T-helper 1 cell treated with Interleukin-12 subunit alpha and Interleukin-12 subunit beta and Interleukin-4 antibody, amounts not matched to agents 30 μg/mL and 1 μg/mL, for 36 hours (primary cell): ENCODE results near the gene ANP32D.
"Not testable (repeated sequence)": the region's sequence is repeated elsewhere in the genome, so short reads cannot be mapped to it uniquely, and the experiment has no call there.

Experiments
- H3K27ac Mint-ChIP-seq: one replicate; pipeline ENCODE4 v1.8.0; 2021; ENCODE audit warnings: mild to moderate bottlenecking, mixed read lengths
- H3K27me3 Mint-ChIP-seq: one replicate; pipeline ENCODE4 v1.8.0; 2021; ENCODE audit warnings: low read depth, mixed read lengths
- H3K36me3 Mint-ChIP-seq: one replicate; pipeline ENCODE4 v1.8.0; 2021; ENCODE audit warnings: low read depth, mixed read lengths
- H3K4me1 Mint-ChIP-seq: one replicate; pipeline ENCODE4 v1.8.0; 2021; ENCODE audit warnings: low read depth, mixed read lengths
- H3K4me3 Mint-ChIP-seq: one replicate; pipeline ENCODE4 v1.8.0; 2021; ENCODE audit warnings: mild to moderate bottlenecking, moderate library complexity, mixed read lengths
- H3K9me3 Mint-ChIP-seq: one replicate; pipeline ENCODE4 v1.8.0; 2021; ENCODE audit warnings: mixed read lengths

The ANP32D gene

GRCh38 chr12:48473061-48473460 lies 702 bp downstream of the ANP32D start:
- Mint-ChIP-seq H3K36me3 (peaks cover 3% of the 10 kb centered on the region), H3K4me3 (no peak overlapping the region), H3K27me3 (no peaks in the 10 kb centered on the region), H3K27ac (no peak overlapping the region), H3K4me1 (no peaks in the 10 kb centered on the region), H3K9me3 (peaks cover 35% of the 10 kb centered on the region)

DNA sequence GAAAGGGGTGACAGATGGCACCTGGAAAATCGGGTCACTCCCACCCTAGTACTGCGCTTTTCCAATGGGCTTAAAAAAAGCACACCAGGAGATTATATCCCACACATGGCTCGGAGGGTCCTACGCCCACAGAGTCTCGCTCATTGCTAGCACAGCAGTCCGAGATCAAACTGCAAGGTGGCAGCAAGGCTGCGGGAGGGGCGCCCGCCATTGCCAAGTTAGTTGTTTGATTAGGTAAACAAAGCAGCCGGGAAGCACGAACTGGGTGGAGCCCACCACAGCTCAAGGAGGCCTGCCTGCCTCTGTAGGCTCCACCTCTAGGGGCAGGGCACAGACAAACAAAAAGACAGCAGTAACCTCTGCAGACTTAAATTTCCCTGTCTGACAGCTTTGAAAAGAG lies 2.1 kb downstream of the ANP32D start:
- H3K27ac Mint-ChIP-seq, H3K4me1 Mint-ChIP-seq, H3K27me3 Mint-ChIP-seq, H3K36me3 Mint-ChIP-seq, H3K4me3 Mint-ChIP-seq: not testable (repeated sequence)
- peaks cover 25% of the 10 kb centered on the region for H3K9me3 Mint-ChIP-seq

- no peaks in the 10 kb centered on the region for H3K27me3 Mint-ChIP-seq
- no peak within 1 kb of the TSS for H3K27ac Mint-ChIP-seq
- no peaks in the 10 kb centered on the region for H3K4me1 Mint-ChIP-seq
- no peak within 1 kb of the TSS for H3K4me3 Mint-ChIP-seq
- no peaks in the 10 kb centered on the region for H3K36me3 Mint-ChIP-seq
- H3K9me3 Mint-ChIP-seq: peaks cover 4% of the 10 kb centered on the region
Observed at GRCh38 chr12:48482198-48482597, 9.8 kb downstream of the ANP32D start, which contains the start of gene C12orf54. TSS of gene C12orf54 (plus strand) at chr12:48482498. CDS start at chr12:48483297, 799 bp downstream.

DNA sequence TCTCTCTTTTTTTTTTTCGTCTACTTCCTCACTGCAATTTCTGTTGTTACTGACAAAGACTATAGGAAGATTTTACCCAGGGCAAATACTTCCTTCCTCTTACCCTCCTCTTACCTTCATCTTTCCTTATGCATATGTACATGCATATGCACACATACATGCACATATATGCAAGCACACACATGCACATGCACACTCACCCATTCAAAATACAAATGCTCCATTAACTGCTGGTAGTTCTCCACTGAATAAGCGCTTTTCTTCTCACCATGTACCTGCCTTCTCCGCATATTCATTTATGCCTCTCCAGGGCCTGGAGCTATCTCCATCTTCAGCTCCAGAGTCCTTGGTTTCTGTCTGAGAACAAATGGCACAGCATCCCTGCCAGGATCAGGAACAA lies 10.6 kb downstream of the ANP32D start:
- Mint-ChIP-seq H3K4me1 (no peaks in the 10 kb centered on the region), H3K4me3 (no peak overlapping the region), H3K9me3 (peaks cover 4% of the 10 kb centered on the region), H3K36me3 (no peaks in the 10 kb centered on the region), H3K27me3 (no peaks in the 10 kb centered on the region), H3K27ac (no peak overlapping the region)

- Mint-ChIP-seq H3K4me3 (no peak overlapping the region), H3K9me3 (no peaks in the 10 kb centered on the region)
Observed at GRCh38 chr12:48486261-48486660, 13.9 kb downstream of the ANP32D start.

DNA sequence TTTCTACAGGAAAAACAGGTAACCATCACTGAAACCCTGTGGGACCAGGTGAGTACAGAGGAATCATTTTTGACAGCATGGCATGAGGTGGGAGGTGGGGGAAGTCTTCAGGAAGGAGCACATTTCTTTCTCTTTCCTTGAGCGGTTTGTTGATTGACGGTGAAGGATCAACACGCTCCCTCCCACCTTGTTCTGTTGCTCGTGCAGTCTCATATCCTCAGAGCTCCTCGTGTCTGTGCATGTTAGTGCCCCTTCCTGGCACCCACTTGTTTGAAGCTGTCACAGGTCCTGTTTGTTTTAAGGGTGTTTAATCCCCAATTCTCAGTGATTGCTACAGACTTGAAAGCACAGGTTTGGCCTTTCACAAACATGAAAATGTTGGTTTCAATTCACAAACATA lies 14.3 kb downstream of the ANP32D start:
- H3K4me1 Mint-ChIP-seq: no peaks in the 10 kb centered on the region
- no peaks in the 10 kb centered on the region for H3K9me3 Mint-ChIP-seq
- H3K27ac Mint-ChIP-seq: no peak overlapping the region
- H3K36me3 Mint-ChIP-seq: no peaks in the 10 kb centered on the region
- H3K4me3 Mint-ChIP-seq: no peak overlapping the region
- H3K27me3 Mint-ChIP-seq: no peaks in the 10 kb centered on the region

More at GRCh38 chr12:48486261-48486660, 13.9 kb downstream of the ANP32D start:
- Mint-ChIP-seq H3K27me3 (no peaks in the 10 kb centered on the region), H3K4me1 (no peaks in the 10 kb centered on the region), H3K36me3 (no peaks in the 10 kb centered on the region), H3K27ac (no peak overlapping the region)

GRCh38 chr12:48489012-48489411 lies 16.7 kb downstream of the ANP32D start:
- Mint-ChIP-seq H3K4me1 (no peaks in the 10 kb centered on the region), H3K4me3 (no peak overlapping the region), H3K36me3 (no peaks in the 10 kb centered on the region), H3K9me3 (no peaks in the 10 kb centered on the region), H3K27ac (no peak overlapping the region), H3K27me3 (no peaks in the 10 kb centered on the region)

GRCh38 chr12:48489456-48489855 lies 17.1 kb downstream of the ANP32D start:
- not testable (repeated sequence) for H3K4me1 Mint-ChIP-seq, H3K9me3 Mint-ChIP-seq, H3K27ac Mint-ChIP-seq, H3K4me3 Mint-ChIP-seq, H3K27me3 Mint-ChIP-seq, H3K36me3 Mint-ChIP-seq

- H3K36me3 Mint-ChIP-seq, H3K4me1 Mint-ChIP-seq, H3K9me3 Mint-ChIP-seq, H3K4me3 Mint-ChIP-seq, H3K27ac Mint-ChIP-seq: not testable (repeated sequence)
- H3K27me3 Mint-ChIP-seq: peaks cover 13% of the 10 kb centered on the region
Observed at GRCh38 chr12:48500281-48500680, 27.9 kb downstream of the ANP32D start.

GRCh38 chr12:48506836-48507235 lies 34.5 kb downstream of the ANP32D start:
- not testable (repeated sequence) for H3K9me3 Mint-ChIP-seq, H3K4me3 Mint-ChIP-seq, H3K27ac Mint-ChIP-seq, H3K36me3 Mint-ChIP-seq, H3K4me1 Mint-ChIP-seq
- peaks cover 17% of the 10 kb centered on the region for H3K27me3 Mint-ChIP-seq

DNA sequence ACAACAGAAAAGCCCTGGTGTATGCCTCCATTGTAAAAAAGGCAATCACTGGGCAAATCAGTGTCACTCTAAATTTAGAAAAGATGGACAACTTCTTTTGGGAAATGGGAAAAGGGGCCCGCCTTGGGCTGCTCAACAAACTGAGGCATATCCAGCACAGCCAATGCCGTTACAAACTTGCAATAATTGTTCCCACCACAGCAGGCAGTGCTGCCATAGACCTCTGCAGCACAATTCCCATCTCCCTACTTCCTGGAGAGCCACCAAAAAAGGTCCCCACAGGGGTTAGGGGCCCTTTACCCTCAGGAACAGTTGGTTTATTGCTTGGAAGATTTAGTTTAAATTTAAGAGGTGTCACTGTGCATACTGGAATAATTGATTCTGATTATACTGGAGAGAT lies 36.6 kb downstream of the ANP32D start:
- Mint-ChIP-seq H3K27me3 (peaks cover 15% of the 10 kb centered on the region), H3K27ac (no peak overlapping the region), H3K4me3 (no peak overlapping the region), H3K9me3 (peaks cover 4% of the 10 kb centered on the region), H3K36me3 (no peaks in the 10 kb centered on the region), H3K4me1 (no peaks in the 10 kb centered on the region)

- H3K4me1 Mint-ChIP-seq: no peaks in the 10 kb centered on the region
- H3K27me3 Mint-ChIP-seq: peaks cover 6% of the 10 kb centered on the region
- no peaks in the 10 kb centered on the region for H3K36me3 Mint-ChIP-seq
- no peak overlapping the region for H3K4me3 Mint-ChIP-seq
- H3K9me3 Mint-ChIP-seq: peaks cover 4% of the 10 kb centered on the region
- no peak overlapping the region for H3K27ac Mint-ChIP-seq
Observed at GRCh38 chr12:48510111-48510510, 37.8 kb downstream of the ANP32D start.

GRCh38 chr12:48512855-48513254 lies 40.5 kb downstream of the ANP32D start:
- Mint-ChIP-seq H3K27ac (no peak overlapping the region), H3K27me3 (no peaks in the 10 kb centered on the region), H3K4me3 (no peak overlapping the region)

GRCh38 chr12:48514728-48515127 lies 42.4 kb downstream of the ANP32D start:
- H3K4me3 Mint-ChIP-seq: no peak overlapping the region
- H3K36me3 Mint-ChIP-seq: no peaks in the 10 kb centered on the region
- H3K4me1 Mint-ChIP-seq: no peaks in the 10 kb centered on the region
- H3K27ac Mint-ChIP-seq: no peak overlapping the region
- H3K9me3 Mint-ChIP-seq: peaks cover 4% of the 10 kb centered on the region
- H3K27me3 Mint-ChIP-seq: no peaks in the 10 kb centered on the region

More at GRCh38 chr12:48512855-48513254, 40.5 kb downstream of the ANP32D start:
- Mint-ChIP-seq H3K4me1 (no peaks in the 10 kb centered on the region), H3K9me3 (peaks cover 4% of the 10 kb centered on the region), H3K36me3 (no peaks in the 10 kb centered on the region)

DNA sequence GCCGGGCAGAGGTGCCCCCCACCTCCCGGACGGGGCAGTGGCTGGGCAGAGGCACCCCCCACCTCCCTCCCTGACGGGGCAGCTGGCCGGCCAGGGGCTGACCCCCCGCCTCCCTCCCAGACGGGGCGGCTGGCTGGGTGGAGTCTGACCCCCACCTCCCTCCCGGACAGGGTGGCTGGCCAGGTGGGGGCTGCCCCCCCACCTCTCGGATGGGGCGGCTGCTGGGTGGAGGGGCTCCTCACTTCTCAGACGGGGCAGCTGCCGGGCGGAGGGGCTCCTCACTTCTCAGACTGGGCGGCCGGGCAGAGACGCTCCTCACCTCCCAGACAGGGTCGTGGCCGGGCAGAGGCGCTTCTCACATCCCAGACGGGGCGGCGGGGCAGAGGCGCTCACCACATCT lies 48.0 kb downstream of the ANP32D start:
- H3K4me3 Mint-ChIP-seq, H3K36me3 Mint-ChIP-seq, H3K27ac Mint-ChIP-seq, H3K9me3 Mint-ChIP-seq, H3K4me1 Mint-ChIP-seq, H3K27me3 Mint-ChIP-seq: not testable (repeated sequence)
